HG02938 (cell line): ENCODE results near the gene NFKBIA.
"Not testable (repeated sequence)": the region's sequence is repeated elsewhere in the genome, so short reads cannot be mapped to it uniquely, and the experiment has no call there.

Experiments
- ATAC-seq: cut with Tn5 transposase; IDR thresholded peaks from one replicate; pipeline ENCODE4 v1.9.1; 2021; ENCODE audit warnings: mild to moderate bottlenecking, moderate library complexity; ENCODE audit not compliant: unreplicated experiment

Gene NFKBIA

DNA sequence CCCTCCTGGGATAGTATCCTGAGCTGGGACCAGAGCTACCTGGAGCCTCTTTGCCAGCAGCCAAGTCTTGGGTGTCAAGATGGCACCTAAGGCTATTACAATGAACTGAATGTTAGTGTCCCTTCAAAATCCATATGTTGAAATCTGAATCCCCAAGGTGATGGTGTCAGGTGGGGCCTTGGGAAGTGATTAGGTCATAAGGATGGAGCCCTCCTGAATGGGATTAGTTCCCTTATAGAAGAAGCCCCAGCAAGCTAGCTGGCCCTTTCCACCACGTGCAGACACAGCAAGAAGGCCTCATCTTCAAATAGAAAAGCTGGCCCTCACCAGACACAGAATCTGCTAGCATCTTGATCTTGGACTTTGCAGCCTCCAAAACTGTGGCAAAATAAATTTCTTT, 12.4 kb downstream of the NFKBIA start:
- no peak for ATAC-seq

DNA sequence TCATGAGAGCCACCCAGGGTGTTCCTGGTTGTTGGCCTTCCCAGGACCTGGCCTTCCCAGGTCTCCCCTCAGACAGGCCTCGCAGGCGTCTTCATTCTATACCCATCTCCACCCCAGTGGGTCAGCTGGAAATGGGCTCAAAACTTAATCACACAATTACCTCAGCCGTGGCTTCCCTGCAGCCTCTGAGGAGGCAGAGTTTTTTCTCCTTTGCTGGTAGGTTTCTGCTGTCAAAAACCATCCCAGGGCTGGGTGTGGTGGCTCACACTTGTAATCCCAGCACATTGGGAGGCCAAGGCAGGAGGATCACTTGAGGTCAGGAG, 13.2 kb downstream of the NFKBIA start:
- ATAC-seq = no peak

DNA sequence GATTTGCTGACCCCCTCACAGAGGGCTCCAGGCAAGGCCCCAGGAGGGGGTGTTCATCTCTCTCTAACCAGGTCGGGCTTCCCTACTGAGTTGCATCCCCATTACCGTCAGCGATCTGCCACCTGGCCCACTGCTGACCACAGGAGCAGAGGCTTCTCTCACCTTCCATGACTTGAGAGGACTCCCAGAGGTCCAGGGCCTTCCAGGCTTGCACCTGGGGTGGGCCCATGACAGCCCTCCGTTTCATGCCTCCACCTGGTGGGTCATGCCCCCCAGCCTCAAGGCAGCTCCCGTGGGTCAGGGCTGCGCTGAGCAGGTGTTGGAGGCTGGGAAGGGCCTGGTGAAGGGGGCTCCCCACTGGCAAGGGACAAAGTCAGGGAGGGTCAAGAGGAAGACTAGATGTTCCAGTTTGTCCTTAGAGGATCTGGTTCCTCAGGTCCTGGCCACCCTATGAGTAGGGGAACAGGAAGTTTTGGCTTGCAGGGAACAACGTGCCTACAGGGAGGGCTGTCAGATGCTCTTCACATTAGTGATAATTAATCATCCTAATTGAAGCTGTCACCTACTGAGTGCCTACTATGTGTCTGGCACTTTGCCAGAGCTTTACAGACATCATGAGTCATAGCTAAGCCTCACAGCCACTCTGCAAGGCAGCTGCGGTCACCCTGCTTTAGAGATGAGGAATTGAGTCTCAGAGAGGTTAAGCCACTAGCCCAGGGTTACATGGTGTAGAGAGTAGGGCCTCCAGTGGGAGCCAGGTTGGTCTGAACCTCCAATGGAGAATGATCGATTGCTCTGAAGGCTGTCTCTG, 13.8 kb downstream of the NFKBIA start:
- ATAC-seq = no peak

DNA sequence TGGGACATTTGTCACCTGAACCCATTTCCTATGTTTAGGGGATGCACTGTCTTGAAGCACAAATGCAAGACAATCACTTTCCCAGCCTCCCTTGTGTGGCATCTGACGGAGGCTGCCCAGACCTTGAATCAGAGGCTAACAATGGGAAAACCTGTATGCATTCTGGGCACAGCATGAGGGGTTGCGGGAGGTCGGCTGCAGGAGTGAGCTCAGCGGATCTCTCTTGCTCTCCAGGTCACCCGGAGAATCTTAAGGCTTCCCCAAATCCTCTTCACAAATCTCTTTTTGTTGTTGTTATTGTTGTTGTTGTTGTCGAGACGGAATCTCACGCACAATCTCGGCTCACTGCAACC, 15.3 kb downstream of the NFKBIA start:
- ATAC-seq = no peak

DNA sequence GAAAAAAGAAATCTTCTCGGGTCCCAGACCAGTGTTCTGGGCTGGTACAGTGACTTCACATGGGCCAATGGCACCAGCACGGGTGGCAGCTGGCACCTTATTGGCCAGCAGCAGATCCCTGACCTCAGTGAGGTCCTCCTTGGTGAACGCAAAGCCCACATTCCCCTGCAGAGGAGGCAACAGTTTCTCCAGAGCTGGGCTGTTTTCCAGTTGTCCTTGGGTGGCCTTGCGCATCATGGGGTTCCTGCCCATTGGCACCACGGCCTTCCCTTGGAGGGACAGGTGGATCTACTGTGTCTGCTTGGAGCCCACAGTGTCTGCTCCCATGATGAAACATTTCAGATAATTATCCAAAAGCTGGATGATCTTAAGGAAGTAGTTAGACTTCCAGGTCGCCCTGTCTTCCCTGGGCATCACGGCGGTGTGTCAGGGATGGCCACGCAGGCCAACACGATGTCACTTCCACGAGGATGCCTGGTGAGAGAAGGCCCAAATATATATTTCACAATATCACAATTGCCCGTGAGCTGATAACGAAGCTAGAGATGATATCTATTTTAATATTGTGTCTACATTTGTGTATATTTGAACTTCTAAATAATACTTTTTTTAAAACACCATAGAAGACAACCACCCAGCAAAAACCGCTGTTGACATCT, 15.8 kb downstream of the NFKBIA start:
- ATAC-seq = no peak

DNA sequence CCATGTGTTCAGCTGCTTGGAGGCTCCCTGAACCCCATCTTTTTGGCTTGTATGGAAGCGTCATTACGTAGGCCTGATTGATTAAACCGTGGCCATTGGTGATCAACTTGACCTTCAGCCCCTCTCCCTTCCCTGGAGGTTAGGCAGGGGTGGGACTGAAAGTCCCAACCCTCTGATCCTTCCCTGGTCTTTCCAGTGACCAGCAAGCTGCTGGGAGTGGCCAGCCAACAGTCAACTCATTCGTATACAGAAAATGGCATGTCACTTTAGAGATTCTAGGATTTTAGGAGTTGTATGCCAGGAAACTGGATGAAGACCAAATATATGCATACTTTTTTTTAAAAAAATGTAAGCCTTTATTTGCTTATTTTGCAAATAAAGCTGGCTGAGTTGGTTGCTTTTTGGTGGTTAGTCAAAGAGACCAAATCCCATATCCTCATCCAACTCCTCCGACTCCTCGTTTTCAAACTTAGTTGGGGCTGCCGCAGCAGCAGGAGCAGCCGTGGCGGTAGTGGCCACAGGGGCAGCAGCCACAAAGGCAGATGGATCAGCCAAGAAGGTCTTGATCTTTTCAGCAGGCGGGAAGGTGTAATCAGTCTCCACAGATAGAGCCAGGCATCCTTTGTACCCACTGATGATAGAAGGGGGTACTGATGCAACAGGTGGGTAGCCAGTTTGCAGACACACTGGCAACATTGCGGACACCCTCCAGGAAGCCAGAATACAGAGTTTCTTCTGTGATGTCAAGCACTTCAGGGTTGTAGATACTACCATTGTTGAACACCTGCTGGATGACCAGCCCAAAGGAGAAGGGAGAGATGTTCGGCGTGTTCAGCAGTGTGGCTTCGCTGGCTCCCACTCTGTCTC, 16.6 kb downstream of the NFKBIA start:
- no peak for ATAC-seq

DNA sequence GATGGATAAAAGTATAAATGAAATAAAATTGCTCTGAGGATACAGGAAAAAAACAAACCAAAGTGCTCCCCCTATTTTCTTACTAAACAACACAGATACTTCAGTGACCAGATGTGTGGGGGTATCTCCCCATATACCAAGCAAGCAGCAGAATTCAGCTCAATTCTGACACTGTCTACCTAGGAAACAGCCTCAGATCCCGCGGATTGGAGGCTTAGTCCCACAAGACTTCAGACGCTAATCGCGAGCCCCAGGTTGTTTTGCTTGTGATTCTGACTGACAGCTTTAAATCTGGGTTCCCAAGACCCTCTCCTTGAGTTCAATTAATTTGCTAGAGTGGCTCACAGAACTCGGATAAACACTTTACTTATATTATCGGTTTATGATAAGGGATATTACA, 17.3 kb downstream of the NFKBIA start:
- ATAC-seq = no peak

DNA sequence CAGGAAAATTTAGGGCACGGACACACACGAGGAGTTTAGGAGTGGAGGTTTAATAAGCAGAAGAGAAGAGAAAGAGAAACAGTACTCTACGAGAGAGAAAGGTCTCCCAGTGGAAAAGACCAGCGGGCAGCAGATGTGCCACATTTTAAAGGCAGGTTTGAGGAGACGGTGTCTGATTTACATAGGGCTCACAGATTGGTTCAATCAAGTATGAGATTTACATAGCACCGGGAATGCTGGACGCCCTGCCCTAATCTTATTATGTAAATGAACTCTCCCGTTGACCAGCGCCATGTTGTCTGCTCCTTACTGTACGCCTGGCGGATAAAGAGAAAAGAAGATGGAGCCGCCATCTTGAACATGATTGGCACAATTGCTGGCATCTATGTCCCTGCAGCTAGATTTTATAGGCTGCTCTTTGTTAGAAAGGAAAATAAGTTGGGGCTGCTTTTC, 17.9 kb downstream of the NFKBIA start:
- no peak for ATAC-seq

DNA sequence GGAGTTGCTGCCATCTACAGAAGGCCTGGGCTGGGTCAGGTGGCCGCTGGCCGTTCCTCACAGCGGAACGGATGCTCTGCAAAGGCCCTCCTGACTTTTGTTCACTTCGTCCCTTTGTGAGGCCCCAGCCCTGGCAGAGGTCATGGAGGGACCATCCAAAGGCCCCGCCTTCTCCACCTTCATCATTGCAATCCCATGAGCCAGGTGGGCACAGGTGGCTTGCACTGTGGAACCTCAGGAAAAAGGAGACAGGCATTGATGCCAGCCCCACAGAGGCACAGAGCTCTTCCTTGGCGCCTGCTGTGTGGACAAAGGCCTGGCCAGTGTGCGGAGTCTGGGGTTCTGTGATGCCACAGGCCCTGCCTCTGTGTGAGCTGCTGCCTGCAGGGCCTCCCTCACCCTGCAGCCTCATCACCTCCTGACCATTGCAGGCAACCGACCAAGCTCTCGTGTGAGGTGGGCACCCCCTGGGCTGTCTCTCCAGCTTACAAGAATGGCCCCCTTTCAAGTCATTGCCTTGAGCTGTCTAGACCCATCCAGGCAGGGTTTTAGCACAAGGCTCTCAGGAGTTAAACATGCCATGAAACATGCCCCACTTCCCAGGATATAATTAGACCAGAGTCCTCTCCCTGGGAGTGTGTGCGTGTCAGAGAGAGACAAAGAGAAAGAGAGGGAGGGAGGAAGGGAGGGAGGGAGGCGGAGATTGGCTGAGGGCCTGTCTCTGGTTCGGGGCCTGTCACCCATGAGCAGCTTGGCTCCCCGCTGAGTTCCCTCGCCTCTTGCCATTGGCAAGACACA, 19.3 kb downstream of the NFKBIA start:
- ATAC-seq = no peak

DNA sequence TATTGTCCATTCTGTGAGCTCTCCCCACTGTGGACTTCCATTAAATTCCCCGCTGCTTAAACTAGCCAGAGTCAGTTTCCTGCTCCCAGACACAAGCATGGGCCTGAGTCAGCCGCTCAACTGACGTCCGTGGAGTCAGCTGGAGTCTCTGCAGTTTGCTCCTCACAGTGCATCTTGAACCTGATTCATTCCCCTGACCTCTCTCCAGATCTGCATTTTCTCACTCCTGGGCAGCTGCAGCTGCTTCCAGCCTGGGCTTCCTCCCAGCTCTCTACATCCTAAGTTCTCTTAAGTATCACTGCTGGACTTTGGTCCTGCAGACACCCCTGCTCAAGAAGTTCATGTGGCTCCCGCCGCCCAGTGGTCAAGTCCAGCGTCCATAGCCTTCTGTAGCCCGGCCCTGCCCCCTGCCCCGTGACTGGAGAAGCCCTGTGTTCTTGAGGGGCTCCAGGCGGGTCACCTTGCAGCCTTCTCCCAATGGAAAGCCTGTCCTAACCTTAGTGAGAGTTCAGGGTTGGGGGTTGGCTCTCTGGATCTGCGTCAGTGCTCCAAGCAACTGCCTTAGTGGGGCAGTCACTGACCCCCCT, 20.0 kb downstream of the NFKBIA start:
- no peak for ATAC-seq

DNA sequence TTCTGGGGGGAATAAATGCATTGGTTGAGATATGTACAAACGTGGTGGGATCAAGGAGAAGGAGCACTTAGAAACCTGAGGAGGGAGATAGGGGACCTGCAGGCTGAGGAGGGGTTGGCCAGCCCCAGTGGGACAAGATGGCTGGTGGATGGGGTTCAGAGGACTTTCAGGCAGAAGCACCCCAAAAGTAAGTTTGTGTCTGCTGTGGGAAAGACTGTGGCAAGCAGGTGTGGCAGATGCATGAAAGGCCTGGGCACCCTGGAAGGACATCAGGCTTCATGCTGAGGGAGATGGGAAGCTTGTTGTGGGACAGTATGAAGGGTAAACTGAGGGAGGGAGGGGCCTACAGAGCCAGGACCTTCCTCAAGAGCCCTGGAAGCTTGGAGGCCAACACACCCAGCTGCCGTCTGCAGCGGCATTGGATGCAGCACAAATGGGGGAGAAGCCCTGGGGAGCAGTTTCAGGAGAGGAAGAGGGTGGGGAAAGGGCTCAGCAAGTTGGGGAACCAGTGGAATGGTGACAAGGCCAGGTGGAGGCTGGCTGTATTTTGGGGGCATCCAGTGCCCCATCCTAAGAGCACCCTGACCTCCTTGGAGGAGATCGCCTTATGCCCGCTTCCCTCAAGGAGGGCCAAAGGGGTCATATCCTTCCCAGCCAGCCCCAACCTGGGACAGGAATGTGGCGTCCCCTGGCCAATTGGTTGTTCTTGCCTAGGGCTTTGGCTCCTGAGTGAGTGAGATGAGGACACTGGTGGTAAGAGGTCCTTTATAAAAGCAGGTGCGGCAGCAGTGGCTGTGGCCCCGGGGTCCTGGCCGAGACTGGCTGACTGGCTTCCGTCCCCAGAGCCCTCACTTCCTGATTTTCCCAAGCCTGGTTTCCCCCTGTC, 20.7 kb downstream of the NFKBIA start:
- ATAC-seq = no peak

DNA sequence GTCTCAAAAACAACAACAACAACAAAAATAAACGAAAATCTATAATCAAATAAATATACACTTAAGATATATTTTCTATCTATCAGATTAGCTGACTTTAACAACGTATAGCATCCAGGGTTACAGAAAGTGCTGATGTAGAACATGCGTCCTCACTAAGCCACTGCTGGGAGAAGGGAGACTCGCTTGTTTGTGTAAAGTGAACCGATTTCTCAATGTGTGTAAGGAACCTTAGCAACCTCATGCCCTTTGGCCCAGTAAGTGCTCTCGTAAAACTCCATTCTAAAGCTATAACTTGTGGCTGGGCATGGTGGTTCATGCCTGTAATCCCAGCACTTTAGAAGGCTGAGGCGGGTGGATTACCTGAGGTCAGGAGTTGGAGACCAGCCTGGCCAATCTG, 23.8 kb downstream of the NFKBIA start:
- no peak for ATAC-seq

DNA sequence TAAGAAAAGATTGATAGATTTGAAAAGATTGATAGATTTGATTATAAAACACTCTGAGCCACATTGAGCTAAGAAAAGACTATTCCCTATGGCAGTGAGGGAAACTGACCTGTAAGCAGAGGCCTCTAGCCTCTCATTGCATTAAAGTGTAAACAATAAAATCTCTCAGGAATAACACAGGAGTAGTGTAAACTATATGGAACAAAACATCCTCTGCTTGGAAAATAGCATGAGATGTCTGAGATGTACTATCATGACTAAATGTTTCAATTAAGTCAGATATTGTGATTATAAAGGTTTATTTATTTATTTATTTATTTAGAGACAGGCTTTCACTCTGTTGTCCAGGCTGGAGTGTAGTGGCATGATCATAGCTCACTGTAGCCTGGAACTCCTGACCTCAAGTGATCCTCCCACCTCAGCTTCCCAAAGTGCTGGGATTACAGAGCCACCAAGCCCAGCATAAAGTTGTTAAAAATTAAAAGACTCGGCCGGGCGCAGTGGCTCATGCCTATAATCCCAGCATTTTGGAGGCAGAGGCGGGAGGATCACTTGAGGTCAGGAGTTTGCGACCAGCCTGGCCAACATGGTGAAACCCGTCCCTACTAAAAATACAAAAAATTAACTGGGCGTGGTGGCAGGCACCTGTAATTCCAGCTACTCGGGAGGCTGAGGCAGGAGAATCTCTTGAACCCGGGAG, 25.2 kb downstream of the NFKBIA start:
- ATAC-seq = not testable (repeated sequence)

DNA sequence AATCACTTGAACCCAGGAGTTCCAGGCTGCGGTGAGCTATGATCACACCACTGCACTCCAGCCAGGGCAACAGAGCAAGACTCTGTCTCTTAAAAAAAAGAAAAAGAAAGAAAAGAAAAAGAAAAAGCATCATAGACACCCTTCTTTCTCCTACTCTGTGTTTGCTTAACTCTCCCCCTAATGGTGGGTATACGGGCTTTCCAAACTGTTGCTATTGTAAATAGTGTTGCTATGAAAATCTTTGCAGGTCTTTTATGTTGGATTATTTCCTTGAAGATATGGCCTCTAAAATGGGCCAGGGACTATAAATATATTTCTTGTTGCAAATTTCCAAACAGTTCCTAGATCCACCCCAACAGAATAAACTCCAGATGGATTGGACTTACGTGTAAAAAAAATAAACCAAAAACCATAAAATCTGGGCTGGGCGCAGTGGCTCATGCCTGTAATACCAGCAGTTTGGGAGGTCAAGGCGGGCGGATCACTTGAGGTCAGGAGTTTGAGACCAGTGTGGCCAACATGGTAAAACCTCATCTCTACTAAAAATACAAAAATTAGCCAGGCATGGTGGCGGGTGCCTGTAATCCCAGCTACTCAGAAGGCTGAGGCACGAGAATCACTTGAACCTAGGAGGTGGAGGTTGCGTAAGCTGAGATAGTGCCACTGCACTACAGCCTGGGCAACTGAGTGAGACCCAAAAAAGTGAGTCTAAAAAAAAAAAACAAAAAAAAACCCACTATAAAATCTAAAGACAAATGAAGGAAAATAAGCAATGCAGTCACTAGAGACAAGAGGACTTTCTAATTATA, 25.9 kb downstream of the NFKBIA start:
- no peak for ATAC-seq

DNA sequence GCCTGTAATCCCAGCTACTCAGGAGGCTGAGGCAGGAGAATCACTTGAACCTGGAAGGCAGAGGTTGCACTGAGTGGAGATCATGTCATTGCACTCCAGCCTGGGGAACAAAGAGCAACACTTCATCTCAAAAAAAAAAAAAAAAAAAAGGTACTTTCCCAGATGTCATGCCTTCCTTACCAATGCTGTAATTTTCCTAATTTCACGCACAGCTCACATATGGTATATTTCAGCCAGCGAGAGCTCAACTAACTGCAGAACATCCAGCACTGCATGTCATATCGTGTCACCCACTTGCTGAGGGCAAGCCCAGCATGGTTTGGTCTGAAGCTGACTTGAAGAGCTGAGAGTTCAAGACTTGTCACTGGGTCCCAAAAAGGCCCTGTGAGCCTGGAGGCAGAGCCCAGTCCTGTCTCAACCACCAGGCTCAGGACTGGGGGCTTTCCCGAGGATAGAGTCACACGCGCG, 29.0 kb downstream of the NFKBIA start:
- ATAC-seq = no peak

DNA sequence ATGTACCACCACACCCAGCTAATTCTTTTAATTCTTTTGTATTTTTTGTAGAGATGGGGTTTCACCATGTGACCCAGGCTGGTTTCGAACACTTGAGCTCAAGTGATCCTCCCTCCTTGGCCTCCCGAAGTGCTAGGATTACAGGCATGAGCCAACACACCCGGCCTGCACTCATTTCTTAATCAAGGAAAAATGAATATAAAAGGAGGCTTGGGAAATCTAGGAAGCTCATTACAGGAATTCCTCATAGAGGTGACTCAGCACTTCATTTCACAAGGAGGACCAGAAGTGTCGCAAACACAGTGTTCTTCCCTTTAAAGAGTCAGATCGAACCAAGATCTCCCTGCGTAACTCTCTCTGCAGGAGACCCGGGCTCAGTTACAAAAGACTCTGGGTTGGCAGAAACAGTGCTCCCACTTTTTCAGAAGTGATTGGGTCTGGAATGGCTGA, 30.3 kb downstream of the NFKBIA start:
- no peak for ATAC-seq

DNA sequence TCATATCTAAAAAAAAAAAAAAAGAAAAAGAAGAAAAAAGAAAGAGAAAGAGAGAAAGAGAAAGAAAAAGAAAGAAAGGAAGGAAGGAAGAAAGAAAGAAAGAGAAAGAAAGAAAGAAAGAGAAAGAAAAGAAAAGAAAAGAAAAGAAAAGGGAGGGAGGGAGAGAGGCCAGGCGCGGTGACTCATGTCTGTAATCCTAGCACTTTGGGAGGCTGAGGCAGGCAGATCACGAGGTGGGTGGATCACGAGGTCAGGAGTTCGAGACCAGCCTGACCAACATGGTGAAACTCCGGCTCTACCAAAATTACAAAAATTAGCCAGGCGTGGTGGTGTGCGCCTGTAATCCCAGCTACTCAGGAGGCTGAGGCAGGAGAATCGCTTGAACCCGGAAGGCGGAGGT, 31.3 kb downstream of the NFKBIA start:
- not testable (repeated sequence) for ATAC-seq

DNA sequence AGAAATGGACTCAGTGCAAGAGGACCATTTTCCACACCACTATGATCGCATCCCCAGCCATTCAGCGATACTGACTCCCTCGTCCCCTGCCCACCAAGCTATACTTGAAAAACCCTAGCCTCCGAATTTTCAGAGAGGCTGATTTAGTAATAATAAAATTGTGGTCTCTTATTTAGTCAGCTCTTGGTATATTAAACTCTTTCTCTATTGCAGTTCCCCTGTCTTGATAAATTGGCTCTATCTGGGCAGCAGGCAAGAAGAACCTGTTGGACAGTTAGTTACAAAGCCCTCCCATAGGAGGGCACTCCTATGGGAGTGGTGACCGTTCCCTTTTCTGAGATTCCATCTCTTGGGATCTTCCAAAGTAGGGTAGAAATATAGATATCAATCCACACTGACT, 33.6 kb downstream of the NFKBIA start:
- no peak for ATAC-seq
